Measurements from ENCODE around the gene GABRB3.

The GABRB3 gene

DNA sequence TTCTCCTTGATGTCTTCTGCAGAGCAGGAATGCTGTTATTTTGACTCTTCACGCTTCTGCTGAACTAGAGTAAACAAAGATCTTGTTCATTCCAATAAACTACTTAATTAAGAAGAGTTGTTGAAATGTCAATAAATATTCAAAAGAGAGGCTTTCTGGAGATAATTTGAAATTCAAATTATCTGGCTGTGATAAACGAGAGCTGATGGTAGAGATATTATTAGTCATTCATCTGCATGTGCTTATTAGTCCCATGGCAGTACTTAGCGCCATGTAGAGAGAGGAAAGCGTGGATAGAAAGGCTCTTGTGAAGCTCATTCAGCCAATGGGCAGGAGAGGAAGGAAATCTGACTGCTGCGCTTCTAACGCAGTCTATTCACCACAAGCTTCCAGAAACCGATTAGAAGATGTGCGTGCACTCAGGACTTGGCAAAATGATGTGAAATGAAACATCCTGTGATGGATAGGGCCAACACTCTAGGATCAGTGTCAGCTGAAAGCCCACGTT lies 251.1 kb downstream of the GABRB3 start:
- DNase-seq: no peak

DNA sequence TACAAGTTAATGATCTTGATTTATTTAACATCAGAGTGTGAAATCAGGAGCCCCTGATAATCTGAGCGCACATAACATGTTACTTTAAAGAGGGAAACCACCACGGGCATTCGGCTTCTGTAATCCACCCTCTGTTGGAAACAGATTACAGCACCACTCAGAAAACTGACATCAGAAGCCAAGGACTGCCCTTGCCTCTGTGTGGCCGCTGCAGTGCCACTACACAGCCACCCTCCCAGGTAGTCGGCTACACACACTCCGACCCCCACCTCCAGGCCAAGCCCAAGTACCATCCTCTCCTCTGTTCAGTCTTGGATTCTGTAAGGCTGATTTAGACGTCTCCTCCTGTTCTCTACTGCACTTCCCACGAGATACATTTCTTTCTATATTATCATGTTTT lies 251.7 kb downstream of the GABRB3 start:
- DNase-seq: no peak

DNA sequence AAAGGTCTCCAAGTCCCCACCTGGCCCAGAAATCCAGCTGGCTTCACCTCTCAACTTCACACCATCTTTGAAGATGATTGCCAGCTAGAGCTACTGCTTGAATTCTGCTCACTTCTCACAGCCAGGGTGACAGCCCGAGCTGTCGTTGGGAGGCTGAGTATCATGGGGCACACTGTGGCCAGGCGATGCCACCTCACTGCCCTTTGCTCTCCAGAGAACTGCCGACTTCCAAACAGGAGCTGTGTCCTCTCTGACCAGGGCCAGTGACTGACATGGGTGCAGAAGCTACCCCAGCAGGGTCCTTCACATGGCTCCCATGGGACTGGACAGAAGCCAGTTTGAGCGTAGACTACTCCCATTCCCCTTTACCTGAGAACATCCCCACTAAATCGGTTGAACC lies 254.0 kb downstream of the GABRB3 start:
- DNase-seq: no peak

DNA sequence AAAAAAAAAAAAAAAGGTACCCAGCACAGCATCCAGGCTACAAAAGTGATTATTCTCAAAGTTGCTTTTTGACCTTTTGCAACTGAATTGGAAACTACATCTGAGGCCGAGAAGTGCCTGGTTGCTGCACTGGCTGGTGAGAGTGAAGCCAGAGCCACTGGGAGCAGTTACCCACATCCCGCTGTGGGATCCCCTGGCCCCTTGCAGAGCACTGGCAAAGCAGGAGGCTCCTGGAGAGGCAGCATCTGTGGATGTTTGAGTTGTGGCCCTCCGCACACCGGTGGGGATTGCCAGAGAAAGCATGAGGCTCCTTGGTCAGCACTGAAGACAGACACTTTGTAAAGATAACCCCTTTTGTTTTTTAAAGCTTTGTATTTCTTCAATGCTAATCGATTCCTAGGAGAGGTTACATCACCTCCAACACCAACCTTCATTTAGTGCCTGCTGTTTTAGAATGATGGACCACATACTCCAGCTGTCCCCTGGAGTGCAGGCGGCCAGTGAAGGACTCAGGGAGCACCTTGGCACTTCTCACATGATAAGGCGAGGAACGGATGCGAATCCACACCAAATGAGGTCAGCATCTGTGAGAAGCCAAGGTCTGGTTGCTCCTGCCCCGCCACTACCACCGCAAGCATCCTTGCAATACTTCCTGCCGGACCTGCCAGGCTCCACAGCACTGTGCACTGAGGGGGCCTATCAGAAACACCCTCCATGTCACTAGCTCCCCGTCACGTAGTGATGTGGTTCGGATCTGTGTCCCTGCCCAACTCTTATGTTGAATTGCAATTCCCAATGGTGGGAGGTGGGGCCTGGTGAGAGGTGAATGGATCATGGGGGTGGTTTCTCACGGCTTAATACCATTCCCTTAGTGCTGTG lies 256.5 kb downstream of the GABRB3 start:
- DNase-seq: no peak

DNA sequence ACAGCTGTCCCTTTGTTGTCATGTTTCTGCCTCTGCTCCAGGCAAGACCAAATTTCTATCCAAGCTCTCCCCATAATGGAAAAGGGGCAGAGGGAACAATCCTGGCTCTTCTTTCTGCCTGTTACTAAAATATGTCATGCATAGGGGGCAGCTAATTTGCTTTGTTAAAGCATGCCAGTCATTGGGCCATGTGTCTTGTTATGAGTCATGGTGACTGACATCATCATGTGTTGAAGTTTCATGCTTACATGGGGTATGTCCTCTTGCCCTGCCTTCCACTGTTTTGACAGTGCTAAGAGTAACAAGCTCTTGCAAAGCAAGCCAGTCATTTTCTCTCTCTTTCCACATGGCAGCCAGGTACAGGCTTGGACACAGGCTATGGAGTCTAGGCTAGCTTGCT lies 268.9 kb downstream of the GABRB3 start:
- DNase-seq: no peak

Data from NCI-H345 (cell line).